ENCODE data around the gene MAML3. TPM values are rescaled to one million over a fixed set of nuclear protein-coding genes. Genes with fewer than 3 reads are reported as not detected.

MAML3 gene
- polyA plus RNA-seq, 1 donor = 17.2 TPM

DNA sequence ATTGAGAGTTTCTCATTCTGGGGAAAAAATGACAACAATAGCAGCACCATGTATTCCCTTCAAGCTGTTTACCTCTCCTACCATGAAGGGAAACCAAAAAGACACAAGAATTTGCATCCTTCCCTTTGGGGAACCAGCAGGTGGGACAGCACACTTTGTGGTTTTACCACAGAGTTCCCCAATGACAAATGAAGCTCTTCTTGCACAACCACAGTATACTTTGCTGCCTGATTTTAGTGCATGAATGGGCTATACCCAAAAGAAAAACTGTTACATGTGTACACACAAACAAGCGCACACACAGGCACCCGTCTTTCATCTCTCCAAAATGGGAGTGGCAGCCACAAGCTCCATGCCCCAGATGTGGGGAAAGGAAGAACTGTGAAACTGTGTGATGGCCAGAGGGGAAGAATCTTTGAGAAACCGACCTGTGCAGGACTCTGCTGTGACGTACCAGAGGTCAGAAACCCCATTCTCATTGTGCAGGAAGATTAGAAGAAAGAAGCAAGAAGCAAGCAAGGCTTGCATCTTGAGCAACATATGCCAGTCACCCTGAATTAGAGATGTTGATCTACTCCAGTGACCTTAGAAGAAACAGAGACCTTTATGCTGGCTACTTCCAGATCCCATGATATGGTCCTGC lies 2.7 kb upstream of the MAML3 start:
- DNase-seq = no peak

DNA sequence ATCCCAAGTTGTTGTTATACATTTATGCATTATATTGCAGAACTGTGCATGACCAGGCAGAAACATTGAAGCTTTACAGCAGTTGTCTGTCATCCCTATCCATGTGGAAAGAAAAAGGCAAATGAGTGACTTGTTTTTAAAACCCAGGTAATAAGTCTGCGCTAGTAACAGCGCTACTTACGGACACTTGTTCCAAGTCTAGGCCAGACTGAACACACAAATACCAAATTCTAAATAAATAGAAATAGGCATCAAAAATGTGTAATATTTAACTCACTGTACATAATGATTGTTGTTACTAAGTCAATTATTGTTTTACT lies 548 bp upstream of the MAML3 start:
- DNase-seq = no peak

DNA sequence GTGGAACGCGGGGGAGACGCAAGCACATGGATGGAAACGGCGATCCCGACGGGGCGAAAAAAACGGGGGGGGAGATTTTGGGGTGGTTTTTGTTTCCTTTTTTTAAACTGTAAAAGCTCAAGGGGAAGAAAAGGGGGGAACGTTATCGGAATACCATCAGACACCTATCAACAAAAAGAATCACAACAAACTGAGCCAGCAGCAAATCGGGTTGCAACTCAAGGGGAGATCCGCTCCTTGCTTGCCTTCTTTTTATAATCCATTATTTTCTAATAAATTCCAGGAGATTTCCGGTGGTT lies 616 bp downstream of the MAML3 start:
- DNase-seq = no peak

- no peak for DNase-seq
These were observed 1.1 kb downstream of the MAML3 start for GRCh38 chr4:140152751-140153418.

GRCh38 chr4:140152013-140152703 lies 1.8 kb downstream of the MAML3 start:
- peak; percentile 84 for DNase-seq

DNA sequence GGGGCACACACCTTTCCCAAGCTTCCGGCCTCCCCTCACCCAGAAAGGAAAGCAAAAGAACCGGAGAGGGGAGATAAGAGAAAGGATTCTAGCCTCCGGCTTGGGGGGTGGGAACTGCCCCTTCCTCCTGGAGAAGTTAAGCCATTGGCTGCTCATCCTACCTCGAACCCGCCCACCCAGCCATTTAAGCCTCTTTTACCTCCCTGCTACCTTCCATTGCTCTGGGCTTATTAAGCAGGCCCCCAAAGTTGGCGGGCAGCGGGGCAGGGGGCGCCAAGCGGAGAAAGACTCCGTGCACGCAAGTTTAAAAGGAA lies 2.3 kb downstream of the MAML3 start:
- peak; percentile 95 for DNase-seq

DNA sequence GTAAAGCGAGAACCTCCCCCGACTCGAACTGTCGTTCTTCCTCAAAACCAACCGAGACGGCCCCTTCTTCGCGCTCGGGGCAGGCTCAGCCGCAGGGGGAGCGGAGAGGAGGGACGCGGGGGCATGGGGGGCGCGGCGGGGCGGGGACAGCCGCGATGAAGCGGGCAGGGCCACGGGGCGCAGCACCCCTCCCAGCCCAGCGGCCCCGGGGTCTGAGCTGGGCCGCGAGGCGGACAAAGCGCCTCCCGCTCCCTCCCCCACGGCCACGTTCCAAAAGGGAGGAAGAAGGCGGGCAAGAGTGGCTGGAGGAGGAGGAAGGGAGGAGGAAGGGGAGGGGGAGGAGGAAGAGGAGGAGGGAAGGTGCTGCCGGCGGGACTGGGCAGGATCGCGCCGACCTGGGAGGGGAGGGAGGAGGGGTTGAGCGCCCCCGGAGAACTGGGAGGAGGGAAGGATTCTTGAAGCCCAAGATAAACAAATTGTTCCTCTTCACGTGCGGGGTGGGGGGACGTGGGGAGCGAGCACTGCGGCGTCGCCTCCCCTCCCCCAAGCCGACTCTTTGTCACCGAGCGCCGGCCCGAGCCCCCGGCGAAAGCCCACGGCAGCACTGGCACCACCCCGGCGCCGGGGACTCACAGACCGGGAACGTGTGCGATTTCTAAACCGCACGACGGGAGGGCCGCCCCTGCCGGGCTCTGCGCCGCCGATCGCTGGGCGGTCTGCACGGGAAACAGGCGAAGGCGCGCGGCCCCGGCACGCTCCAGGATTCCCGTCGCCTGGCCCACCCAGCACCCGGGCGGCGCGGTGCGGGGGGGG lies 2.9 kb downstream of the MAML3 start:
- peak; percentile 91 for DNase-seq

DNA sequence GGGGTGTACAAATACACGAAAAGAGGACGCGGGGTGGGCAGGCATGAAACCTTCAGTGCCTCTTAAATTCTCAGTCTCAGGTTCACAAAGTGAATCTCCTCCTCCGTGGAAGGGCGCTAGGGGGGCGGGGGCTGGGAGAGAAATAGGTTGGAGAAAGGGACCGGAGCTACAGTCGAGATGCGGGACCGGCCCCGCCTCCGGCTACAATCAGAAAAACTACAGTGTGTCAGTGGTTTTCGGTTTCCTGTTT lies 3.4 kb downstream of the MAML3 start:
- peak; percentile 95 for DNase-seq

DNA sequence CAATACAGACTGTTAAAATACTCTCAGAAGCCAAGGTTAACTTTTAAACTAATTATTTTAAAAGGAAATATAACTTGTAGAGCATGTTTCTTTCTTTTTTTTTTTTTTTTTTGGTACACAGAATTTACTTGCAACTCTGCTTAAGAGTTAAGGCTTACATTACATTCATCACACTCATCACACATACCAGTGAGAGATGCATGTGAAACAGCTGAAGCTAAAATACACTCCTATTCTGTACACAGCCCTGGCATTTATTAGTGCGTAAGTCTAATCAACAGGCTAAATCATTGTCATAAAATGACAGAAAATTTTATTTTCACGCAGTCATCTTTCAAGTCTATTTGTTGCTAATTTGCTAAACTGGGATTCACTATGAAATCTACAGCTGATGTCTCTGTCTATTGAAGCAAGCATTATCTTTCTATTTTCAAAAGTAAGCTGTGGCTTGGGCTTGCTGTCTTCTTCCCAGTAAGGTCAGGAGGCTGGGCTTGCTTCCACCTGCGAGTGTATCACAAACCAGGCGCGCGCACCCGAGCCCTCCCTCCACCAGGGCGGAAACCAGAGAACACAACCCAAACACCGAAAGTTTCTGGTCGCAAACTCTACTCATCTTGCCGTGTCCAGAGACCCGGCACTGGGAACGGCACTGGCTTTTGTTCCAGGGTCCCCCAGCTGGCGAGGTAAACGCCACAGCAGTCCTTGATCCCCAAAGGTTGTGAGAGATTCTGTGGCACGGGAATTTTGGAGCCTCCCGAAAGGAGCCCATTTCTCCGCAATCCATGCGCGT lies 3.9 kb downstream of the MAML3 start:
- no peak for DNase-seq

GRCh38 chr4:140144050-140144449 lies 9.9 kb downstream of the MAML3 start:
- DNase-seq = no peak

DNA sequence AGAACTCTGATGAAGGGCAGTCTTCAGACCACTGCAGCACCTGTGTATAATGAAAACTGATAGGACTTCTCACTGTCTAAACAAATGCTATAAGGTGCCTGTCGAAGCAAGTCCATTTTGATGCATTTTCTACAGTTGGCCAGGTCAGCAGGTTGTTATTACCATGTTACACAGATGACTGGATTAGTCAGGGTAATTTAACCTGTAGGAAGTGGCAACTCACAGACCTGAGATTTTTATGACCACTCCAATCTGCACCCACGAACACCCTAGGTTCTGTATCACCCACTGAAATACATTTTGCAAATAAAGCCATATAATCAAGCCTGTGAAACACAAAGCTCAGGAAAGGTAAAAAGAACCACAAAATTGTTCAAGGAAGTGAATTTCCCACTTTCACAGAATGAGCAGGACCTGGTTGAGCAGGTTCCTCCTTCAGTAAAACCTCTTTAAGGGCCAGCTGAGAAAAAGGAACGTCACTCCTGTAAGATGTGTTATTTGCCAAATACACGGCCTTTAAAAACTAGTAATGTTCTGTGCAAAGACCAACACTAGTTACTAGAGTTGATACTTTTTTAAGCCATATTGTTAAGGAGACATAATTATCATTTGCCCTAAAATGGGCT lies 12.7 kb downstream of the MAML3 start:
- DNase-seq = no peak

- DNase-seq = no peak
These were observed 13.4 kb downstream of the MAML3 start for GRCh38 chr4:140140566-140140965.

GRCh38 chr4:140138428-140138827 lies 15.6 kb downstream of the MAML3 start:
- DNase-seq = no peak

DNA sequence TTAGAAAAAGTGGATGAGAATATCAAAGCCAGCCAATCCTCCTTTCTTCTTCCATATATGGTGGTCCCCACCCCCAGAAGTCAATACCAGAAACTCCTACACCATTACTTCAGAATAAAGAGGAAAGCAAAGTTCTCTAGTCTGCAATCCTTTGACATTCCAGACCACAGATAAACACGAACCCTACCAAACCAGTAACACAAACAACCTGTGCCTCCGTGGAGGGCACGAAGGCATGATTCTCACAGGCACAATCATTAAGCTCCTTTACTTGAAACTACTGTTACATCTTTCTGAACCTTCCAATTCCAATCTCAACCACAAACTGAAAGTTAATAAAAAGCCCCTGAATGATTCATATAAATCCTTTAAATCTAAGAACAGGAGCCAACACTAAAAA lies 16.3 kb downstream of the MAML3 start:
- DNase-seq = no peak

GRCh38 chr4:140136509-140136908 lies 17.5 kb downstream of the MAML3 start:
- DNase-seq = no peak

- no peak for DNase-seq
These were observed 18.4 kb downstream of the MAML3 start for GRCh38 chr4:140135529-140136088.

GRCh38 chr4:140134746-140135425 lies 19.1 kb downstream of the MAML3 start:
- no peak for DNase-seq

GRCh38 chr4:140133576-140133975 lies 20.4 kb downstream of the MAML3 start:
- no peak for DNase-seq

DNA sequence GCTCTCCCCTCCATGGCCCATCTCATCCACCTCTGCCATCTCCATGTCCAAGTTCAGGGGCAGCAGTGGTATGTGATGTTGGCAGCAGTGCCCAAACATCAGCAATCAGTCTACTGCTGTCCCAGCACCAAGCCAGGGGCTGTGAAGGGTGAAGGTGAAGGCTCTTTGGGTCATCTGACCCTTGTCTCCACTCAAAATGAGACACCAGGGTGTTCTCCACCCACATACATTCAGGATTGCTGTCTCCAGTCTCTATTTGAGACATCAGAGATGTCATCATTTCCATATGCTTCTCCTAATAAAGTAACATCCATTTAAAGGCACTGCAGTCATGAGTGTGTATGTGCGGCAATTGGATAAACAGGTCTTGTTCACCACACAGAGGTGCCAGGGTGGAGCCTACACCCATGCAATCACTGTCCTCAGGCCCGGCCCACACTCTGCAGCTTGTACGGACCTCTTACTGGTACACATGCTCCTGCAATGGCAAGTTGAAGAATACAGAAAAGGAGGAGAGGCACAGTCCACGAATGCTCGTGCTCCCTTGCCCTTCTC lies 22.2 kb downstream of the MAML3 start:
- no peak for DNase-seq

- no peak for DNase-seq
These were observed 23.3 kb downstream of the MAML3 start for GRCh38 chr4:140130677-140131076.

DNA sequence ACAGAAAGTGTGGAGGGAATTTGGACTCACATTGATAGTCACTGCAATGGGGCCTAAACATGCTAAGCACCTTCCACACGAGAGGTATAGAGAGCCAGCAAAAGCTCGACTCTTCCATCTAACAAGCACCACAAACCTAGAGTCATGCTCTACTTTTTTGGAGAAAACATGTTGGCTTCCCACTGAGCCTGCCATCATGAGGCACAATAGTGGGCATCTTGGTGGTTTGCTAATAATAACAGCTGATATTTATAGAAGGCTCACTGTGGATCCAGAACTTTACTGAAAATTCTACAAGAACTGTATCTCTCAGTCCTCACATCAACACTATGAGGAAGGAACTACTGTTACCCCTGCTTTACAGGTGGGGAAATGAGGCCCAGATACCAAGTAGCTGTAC lies 26.6 kb downstream of the MAML3 start:
- DNase-seq = no peak

All from left kidney (tissue), 2 donors.